Lower lobe of right lung (tissue), 2 donors: ENCODE results near the gene PNLIP. TPM values are rescaled to one million over a fixed set of nuclear protein-coding genes. Genes with fewer than 3 reads are reported as not detected.
A peak's percentile ranks its signal among the peaks of the same experiment; 100 is the strongest.

Source experiments
- ATAC-seq, 2 donors: fragments of 200-7000 bp; cut with Tn5 transposase; one replicate each; pipeline ENCODE4 v1.9.1; 2020 to 2022; ENCODE audit warnings: mild to moderate bottlenecking in 2 of 2, moderate library complexity in 2 of 2
- DNase-seq: peaks from one replicate; pipeline ENCODE4 v3.0.0-alpha.2; 2020
- H3K27ac ChIP-seq: fragments of 200-600 bp; one replicate; pipeline ENCODE4 v1.8.0; 2022
- H3K27me3 ChIP-seq: fragments of 200-600 bp; one replicate; pipeline ENCODE4 v1.8.0; 2022; ENCODE audit warnings: low read depth
- H3K36me3 ChIP-seq: fragments of 200-600 bp; one replicate; pipeline ENCODE4 v1.8.0; 2022; ENCODE audit warnings: mild to moderate bottlenecking
- H3K4me1 ChIP-seq: fragments of 200-600 bp; one replicate; pipeline ENCODE4 v1.8.0; 2022
- H3K4me3 ChIP-seq: fragments of 200-600 bp; one replicate; pipeline ENCODE4 v1.8.0; 2022; ENCODE audit warnings: mild to moderate bottlenecking
- H3K9me3 ChIP-seq: fragments of 200-600 bp; one replicate; pipeline ENCODE4 v1.8.0; 2022
- intact Hi-C: fragments of 100-400 bp; cut with DNase I; formaldehyde crosslinking; loops from one replicate; pipeline ENCODE4 v1.11.0; 2022
- total RNA-seq: library from RNA; stranded (reverse); fragmentation: NEBNext Ultra II Directional; extraction: Animal tissue kit (Norgen Biotek cat#: 25700); gene quantifications from one replicate; pipeline ENCODE4 v1.2.1, GENCODE V29; 2021
- TF ChIP-seq, protein P1 (sequence below): fragments of 200-600 bp; IDR thresholded peaks from one replicate; pipeline ENCODE4 v1.8.0; 2022; ENCODE audit warnings: antibody characterized with exemption, mild to moderate bottlenecking
- donor health status: DM: no; HTN: yes; CAD: no; lungs with severe emphysema.

Gene PNLIP
- total RNA-seq, 1 donor from 2014 or later: not detected

DNA sequence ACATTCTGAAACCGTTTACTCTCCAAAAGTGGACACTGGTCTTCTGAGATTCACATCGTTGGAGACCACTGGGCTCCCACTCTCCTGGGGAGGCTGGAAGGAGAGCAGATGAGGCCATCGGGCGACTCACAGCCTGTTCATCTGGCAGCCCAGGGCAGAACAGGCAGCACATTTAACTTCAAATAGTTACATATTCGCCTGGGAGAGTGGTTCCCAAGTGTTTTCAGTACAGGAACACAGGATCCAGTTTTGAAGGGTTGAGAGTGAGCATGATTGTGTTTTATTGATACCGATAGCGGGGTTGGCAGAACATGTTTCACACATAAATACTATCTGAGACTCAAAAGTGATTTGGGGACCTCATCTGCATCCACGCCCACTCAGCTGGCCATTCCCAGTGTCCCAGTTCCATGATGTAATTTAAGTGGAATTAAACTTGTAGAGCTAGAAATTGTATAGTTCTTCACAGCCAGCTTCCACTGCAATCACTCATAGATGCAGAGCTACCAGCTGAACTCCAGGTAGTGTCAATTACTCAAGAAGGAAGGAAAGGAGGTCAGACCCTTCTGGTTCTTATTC, 22.8 kb upstream of the PNLIP start:
- DNase-seq (no peak), ATAC-seq (no peak)

DNA sequence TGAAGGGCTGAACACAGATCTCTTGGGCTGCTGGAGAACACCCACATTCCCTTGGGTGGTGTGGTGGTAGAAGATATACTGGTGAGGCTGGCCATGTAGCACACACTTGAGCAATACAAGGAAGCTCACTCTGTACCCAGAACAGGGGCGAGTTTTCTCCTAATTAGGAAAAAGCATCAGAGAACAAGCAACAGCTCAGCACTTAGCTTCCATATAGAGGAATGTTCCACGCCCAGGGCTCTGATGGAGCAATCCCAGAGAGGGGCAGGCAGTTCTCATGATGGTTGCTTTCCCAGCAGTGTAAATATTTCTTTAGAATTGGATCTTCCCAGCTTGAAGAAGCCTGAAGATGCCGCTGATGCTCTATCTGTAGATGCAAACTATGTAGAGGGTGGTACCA, 21.0 kb upstream of the PNLIP start:
- no peak overlapping the region for H3K27ac ChIP-seq
- no peaks in the 10 kb centered on the region for H3K9me3 ChIP-seq
- peak in 1 of 2 donors; percentile 23 for ATAC-seq
- DNase-seq: no peak
- TF ChIP-seq, protein P1, sequence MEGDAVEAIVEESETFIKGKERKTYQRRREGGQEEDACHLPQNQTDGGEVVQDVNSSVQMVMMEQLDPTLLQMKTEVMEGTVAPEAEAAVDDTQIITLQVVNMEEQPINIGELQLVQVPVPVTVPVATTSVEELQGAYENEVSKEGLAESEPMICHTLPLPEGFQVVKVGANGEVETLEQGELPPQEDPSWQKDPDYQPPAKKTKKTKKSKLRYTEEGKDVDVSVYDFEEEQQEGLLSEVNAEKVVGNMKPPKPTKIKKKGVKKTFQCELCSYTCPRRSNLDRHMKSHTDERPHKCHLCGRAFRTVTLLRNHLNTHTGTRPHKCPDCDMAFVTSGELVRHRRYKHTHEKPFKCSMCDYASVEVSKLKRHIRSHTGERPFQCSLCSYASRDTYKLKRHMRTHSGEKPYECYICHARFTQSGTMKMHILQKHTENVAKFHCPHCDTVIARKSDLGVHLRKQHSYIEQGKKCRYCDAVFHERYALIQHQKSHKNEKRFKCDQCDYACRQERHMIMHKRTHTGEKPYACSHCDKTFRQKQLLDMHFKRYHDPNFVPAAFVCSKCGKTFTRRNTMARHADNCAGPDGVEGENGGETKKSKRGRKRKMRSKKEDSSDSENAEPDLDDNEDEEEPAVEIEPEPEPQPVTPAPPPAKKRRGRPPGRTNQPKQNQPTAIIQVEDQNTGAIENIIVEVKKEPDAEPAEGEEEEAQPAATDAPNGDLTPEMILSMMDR: no peak
- H3K4me3 ChIP-seq: no peak overlapping the region
- H3K27me3 ChIP-seq: no peaks in the 10 kb centered on the region
- intact Hi-C loops: no loop called here
- no peaks in the 10 kb centered on the region for H3K36me3 ChIP-seq
- H3K4me1 ChIP-seq: no peaks in the 10 kb centered on the region

More for the DNA sequence above, 22.8 kb upstream of the PNLIP start:
- Histone ChIP-seq H3K4me1 (no peaks in the 10 kb centered on the region), H3K4me3 (no peak overlapping the region), H3K27ac (no peak overlapping the region), H3K27me3 (no peaks in the 10 kb centered on the region), H3K9me3 (no peaks in the 10 kb centered on the region), H3K36me3 (no peaks in the 10 kb centered on the region)
- TF ChIP-seq, protein P1: no peak
- intact Hi-C loops: no loop called here

DNA sequence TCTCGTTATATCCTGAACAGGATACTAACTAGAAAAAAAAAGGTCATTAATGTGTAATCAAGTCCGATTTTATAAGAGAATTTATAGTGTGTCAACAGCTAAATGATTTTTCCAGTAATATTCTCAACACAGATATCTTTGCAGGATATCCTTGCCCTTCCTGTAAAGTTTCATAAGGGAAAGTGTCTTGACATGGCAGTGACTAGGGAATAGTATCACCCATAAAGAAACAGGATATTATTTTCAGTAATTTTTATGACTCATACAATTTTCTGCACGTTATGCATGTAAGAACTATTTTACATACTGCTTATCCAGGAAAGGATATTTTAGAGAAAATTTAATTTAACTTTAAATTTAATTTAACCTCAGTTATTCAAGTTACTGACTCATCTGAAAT, 19.5 kb upstream of the PNLIP start:
- H3K4me1 ChIP-seq: no peaks in the 10 kb centered on the region
- TF ChIP-seq, protein P1: no peak
- H3K27ac ChIP-seq: no peak overlapping the region
- ATAC-seq (no peak), DNase-seq (no peak)
- intact Hi-C loops: no loop called here
- H3K4me3 ChIP-seq: no peak overlapping the region
- H3K36me3 ChIP-seq: no peaks in the 10 kb centered on the region
- no peaks in the 10 kb centered on the region for H3K9me3 ChIP-seq
- no peaks in the 10 kb centered on the region for H3K27me3 ChIP-seq

DNA sequence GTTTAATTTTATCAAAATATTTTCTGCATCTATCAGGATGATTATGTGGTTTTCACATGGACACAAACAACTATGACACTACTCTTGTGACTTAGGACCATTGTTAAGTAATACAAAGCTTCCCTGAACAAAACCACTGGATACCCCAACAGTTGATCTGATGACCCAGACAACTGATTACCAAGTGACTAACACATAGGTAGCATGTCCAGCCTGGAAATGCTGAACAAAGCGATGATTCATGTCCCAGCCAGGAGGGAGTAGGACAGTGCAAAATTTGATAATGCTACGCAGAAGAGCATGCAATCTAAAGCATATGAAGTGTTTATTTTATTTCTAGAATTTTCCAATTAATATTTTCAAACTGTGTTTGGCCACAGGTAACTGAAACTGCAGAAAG, 8.9 kb upstream of the PNLIP start:
- intact Hi-C loops: no loop called here
- no peak for ATAC-seq
- Histone ChIP-seq H3K9me3 (no peaks in the 10 kb centered on the region), H3K27me3 (no peaks in the 10 kb centered on the region), H3K4me1 (no peaks in the 10 kb centered on the region), H3K4me3 (no peak overlapping the region), H3K36me3 (no peaks in the 10 kb centered on the region), H3K27ac (no peak overlapping the region)
- DNase-seq: no peak
- TF ChIP-seq, protein P1: no peak

DNA sequence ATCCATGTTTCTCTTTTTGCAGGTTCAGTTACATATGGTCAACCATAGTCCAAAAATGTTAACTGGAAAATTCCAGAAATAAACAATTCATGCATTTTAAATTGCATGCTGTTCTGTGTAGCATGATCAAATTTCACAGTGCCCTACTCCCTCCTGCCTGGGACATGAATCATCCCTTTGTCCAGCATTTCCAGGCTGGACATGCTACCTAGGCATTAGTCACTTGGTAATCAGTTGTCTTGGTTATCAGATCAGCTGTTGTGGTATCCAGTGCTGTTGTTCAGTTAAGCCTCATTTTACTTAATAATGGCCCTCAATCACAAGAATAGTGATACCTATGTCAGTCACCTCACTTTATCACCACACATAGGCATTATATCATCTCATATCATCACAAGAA, 7.3 kb upstream of the PNLIP start:
- Histone ChIP-seq H3K4me1 (no peaks in the 10 kb centered on the region), H3K36me3 (no peaks in the 10 kb centered on the region), H3K9me3 (no peaks in the 10 kb centered on the region), H3K27me3 (no peaks in the 10 kb centered on the region), H3K27ac (no peak overlapping the region), H3K4me3 (no peak overlapping the region)
- ATAC-seq: no peak
- TF ChIP-seq, protein P1: no peak
- DNase-seq: no peak
- intact Hi-C loops: no loop called here

DNA sequence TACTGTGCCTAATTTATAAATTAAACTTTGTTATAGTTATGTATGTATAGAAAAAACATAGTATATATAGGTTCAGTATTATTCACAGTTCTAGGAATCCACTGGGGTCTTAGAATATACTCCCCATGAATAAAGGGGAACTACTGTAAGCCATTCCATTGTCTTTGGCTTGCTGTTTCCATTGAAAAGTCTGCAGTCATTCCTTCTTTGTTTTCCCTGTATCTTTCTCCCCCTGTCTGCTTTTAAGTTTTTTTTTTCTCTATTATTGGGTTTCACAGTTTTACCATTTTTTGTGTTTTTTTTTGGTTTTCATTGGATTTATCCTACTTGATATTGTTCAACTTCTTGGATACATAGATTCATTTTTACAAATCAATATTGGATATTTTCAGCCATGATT, 6.7 kb upstream of the PNLIP start:
- Histone ChIP-seq H3K4me3 (no peak overlapping the region), H3K4me1 (no peaks in the 10 kb centered on the region), H3K36me3 (no peaks in the 10 kb centered on the region), H3K27me3 (no peaks in the 10 kb centered on the region), H3K9me3 (no peaks in the 10 kb centered on the region), H3K27ac (no peak overlapping the region)
- DNase-seq: no peak
- TF ChIP-seq, protein P1: no peak
- ATAC-seq: no peak
- intact Hi-C loops: no loop called here
